HepG2 (cell line): ENCODE data around the gene CBX7. TPM values are rescaled to one million over a fixed set of nuclear protein-coding genes. Genes with fewer than 3 reads are reported as not detected.

ENCODE experiments used
- ARNTL ChIP-seq: sonication (generic); formaldehyde crosslinking; IDR thresholded peaks from 2 replicates; pipeline ENCODE4 v1.4.0; 2020; ENCODE audit warnings: mild to moderate bottlenecking, missing genetic modification reagents
- ATF7 ChIP-seq, 2 experiments: fragments of 450-650 bp in 1 of 2; sonication (generic) in 1 of 2; formaldehyde crosslinking in 1 of 2; IDR thresholded peaks; 2 replicates each; pipeline versions ENCODE4 v1.4.0 to v1.6.1; 2016 to 2020; ENCODE audit warnings: antibody characterized with exemption in 1 of 2, mild to moderate bottlenecking in 1 of 2, missing genetic modification reagents in 1 of 2
- ELF1 ChIP-seq: sonication (generic); formaldehyde crosslinking; IDR thresholded peaks from 2 replicates; pipeline ENCODE4 v1.4.0; 2020; ENCODE audit warnings: missing genetic modification reagents
- HIVEP1 ChIP-seq: sonication (generic); formaldehyde crosslinking; IDR thresholded peaks from 2 replicates; pipeline ENCODE4 v1.4.0; 2020; ENCODE audit warnings: mild to moderate bottlenecking, missing genetic modification reagents
- IRF2 ChIP-seq: IDR thresholded peaks from 2 replicates; pipeline ENCODE4 v1.6.1; 2018; ENCODE audit warnings: missing genetic modification reagents, missing compliant biosample characterization
- KAT7 ChIP-seq: IDR thresholded peaks from 2 replicates; pipeline ENCODE4 v1.6.1; 2018; ENCODE audit warnings: borderline replicate concordance, missing compliant biosample characterization
- MAX ChIP-seq: IDR thresholded peaks from 2 replicates; pipeline ENCODE4 v1.6.1; 2012; ENCODE audit warnings: inconsistent platforms
- MEF2D ChIP-seq: sonication (generic); formaldehyde crosslinking; IDR thresholded peaks from 2 replicates; pipeline ENCODE4 v1.5.1; 2020; ENCODE audit warnings: mild to moderate bottlenecking, missing genetic modification reagents
- MLX ChIP-seq: IDR thresholded peaks from 2 replicates; pipeline ENCODE4 v1.6.1; 2016
- PAXIP1 ChIP-seq: sonication (generic); formaldehyde crosslinking; conservative IDR thresholded peaks from 2 replicates; pipeline ENCODE4 v1.4.0; 2020; ENCODE audit warnings: mild to moderate bottlenecking, missing genetic modification reagents, moderate library complexity
- RCOR2 ChIP-seq: IDR thresholded peaks from 2 replicates; pipeline ENCODE4 v1.6.1; 2016; ENCODE audit warnings: missing biosample characterization, missing genetic modification reagents
- REPIN1 ChIP-seq: sonication (generic); formaldehyde crosslinking; IDR thresholded peaks from 2 replicates; pipeline ENCODE4 v1.8.0; 2022; ENCODE audit warnings: missing genetic modification reagents, low read depth, mild to moderate bottlenecking, borderline replicate concordance
- RXRB ChIP-seq: IDR thresholded peaks from 2 replicates; pipeline ENCODE4 v1.6.1; 2016; ENCODE audit warnings: borderline replicate concordance, missing genetic modification reagents, missing compliant biosample characterization
- SAP130 ChIP-seq: IDR thresholded peaks from 2 replicates; pipeline ENCODE4 v1.6.1; 2016; ENCODE audit warnings: low read depth
- TCF7 ChIP-seq: sonication (generic); IDR thresholded peaks from 2 replicates; pipeline ENCODE4 v1.6.1; 2016; ENCODE audit warnings: antibody characterized with exemption, low read depth
- THRA ChIP-seq: sonication (generic); formaldehyde crosslinking; IDR thresholded peaks from 2 replicates; pipeline ENCODE4 v1.4.0; 2020; ENCODE audit warnings: missing genetic modification reagents, borderline replicate concordance
- ZBTB3 ChIP-seq: sonication (generic); formaldehyde crosslinking; IDR thresholded peaks from 2 replicates; pipeline ENCODE4 v1.4.0; 2020; ENCODE audit warnings: low read depth, mild to moderate bottlenecking, moderate library complexity, missing genetic modification reagents, borderline replicate concordance
- ZFP1 ChIP-seq: IDR thresholded peaks from 2 replicates; pipeline ENCODE4 v1.6.1; 2016
- ZMYM3 ChIP-seq: sonication (generic); formaldehyde crosslinking; IDR thresholded peaks from 2 replicates; pipeline ENCODE4 v1.5.1; 2020; ENCODE audit warnings: mild to moderate bottlenecking, missing genetic modification reagents
- ZNF329 ChIP-seq: sonication (generic); formaldehyde crosslinking; IDR thresholded peaks from 2 replicates; pipeline ENCODE4 v1.9.0; 2021; ENCODE audit warnings: low read depth, mild to moderate bottlenecking, missing genetic modification reagents
- ZNF703 ChIP-seq: sonication (generic); formaldehyde crosslinking; IDR thresholded peaks from 2 replicates; pipeline ENCODE4 v1.5.1; 2020; ENCODE audit warnings: missing genetic modification reagents, mild to moderate bottlenecking, moderate library complexity, borderline replicate concordance
- ZNF740 ChIP-seq: sonication (generic); formaldehyde crosslinking; IDR thresholded peaks from 2 replicates; pipeline ENCODE4 v1.4.0; 2020; ENCODE audit warnings: missing genetic modification reagents
- ZNF749 ChIP-seq: sonication (generic); formaldehyde crosslinking; IDR thresholded peaks from 2 replicates; pipeline ENCODE4 v1.8.0; 2022; ENCODE audit warnings: mild to moderate bottlenecking, missing genetic modification reagents, moderate library complexity, borderline replicate concordance
- ZNF790 ChIP-seq: sonication (generic); formaldehyde crosslinking; IDR thresholded peaks from 2 replicates; pipeline ENCODE4 v1.8.0; 2022; ENCODE audit warnings: missing genetic modification reagents, mild to moderate bottlenecking, borderline replicate concordance
- polyA plus RNA-seq, 8 experiments: library from polyadenylated mRNA; depleted of rRNA in 3 of 8; stranded (reverse) in 7 of 8; unstranded in 1 of 8; fragments of >200 nt; fragmentation: Illumina TruSeq in 4 of 8; extraction: Trizol in 4 of 8; gene quantifications; 2 replicates each; pipeline versions ENCODE4 v1.2.1 to v1.2.3, GENCODE V29; 2011 to 2016; ENCODE audit warnings: low read depth in 4 of 8, missing spikeins in 1 of 8, mixed read lengths in 1 of 8; ENCODE audit not compliant: insufficient read depth in 1 of 8
- total RNA-seq, 5 experiments: library from RNA; depleted of rRNA; stranded (reverse); fragments of >200 nt; fragmentation: Illumina TruSeq; extraction: Trizol; gene quantifications; 2 replicates each; pipeline ENCODE4 v1.2.3, GENCODE V29; 2016; ENCODE audit warnings: low read depth in 1 of 5

CBX7 gene
- total and polyA plus RNA-seq, 2 of the 13 experiments (the other 11 are each of a cell fraction or from before 2014, with no cell fraction given), result 0.35 to 4.9 TPM

- TF ChIP-seq PAXIP1 (CRISPR knock-in tag) (peak; percentile 97), HIVEP1 (CRISPR knock-in tag) (peak; percentile 87), RCOR2 (0 out of 2 replicates have a peak, but pooled peaks have one; percentile 27), ZNF740 (CRISPR knock-in tag) (no peak), IRF2 (CRISPR knock-in tag) (peak; percentile 87), KAT7 (0 out of 2 replicates have a peak, but pooled peaks have one; percentile 38), ATF7 (IDR thresholded peaks at IDR 0.05) (peak; percentile 99), ATF7 (CRISPR knock-in tag; IDR thresholded peaks at IDR 0.05) (peak; percentile 99), THRA (CRISPR knock-in tag) (peak; percentile 93; the same call in 1 of the 2 replicates), ARNTL (CRISPR knock-in tag) (peak; percentile 73), SAP130 (CRISPR knock-in tag) (peak; percentile 95), ZNF329 (CRISPR knock-in tag) (0 out of 2 replicates have a peak, but pooled peaks have one; percentile 42), REPIN1 (CRISPR knock-in tag) (no peak), RXRB (CRISPR knock-in tag) (peak; percentile 95), ELF1 (CRISPR knock-in tag) (peak; percentile 90), MAX (peak; percentile 39; the same call in 1 of the 2 replicates), ZMYM3 (CRISPR knock-in tag) (peak; percentile 83), ZNF703 (CRISPR knock-in tag) (no peak), ZNF790 (CRISPR knock-in tag) (peak; percentile 47; the same call in 1 of the 2 replicates), ZBTB3 (peak; percentile 50; the same call in 1 of the 2 replicates), ZFP1 (peak; percentile 63; the same call in 1 of the 2 replicates), TCF7 (peak; percentile 53; the same call in 1 of the 2 replicates), MLX (CRISPR knock-in tag) (peak; percentile 62; the same call in 1 of the 2 replicates), ZNF749 (CRISPR knock-in tag) (no peak), MEF2D (CRISPR knock-in tag) (peak; percentile 76)
These were observed 22.2 kb upstream of the CBX7 start (continued) for GRCh38 chr22:39174498-39175352.
